Activated CD4-positive, alpha-beta memory T cell treated with anti-CD3 and anti-CD28 coated beads, Interleukin-2, amount 10 ng/mL, durations not matched to agents 7 days and 5 days (primary cell): ENCODE results near the gene FXYD2. TPM values are rescaled to one million over a fixed set of nuclear protein-coding genes. Genes with fewer than 3 reads are reported as not detected.
"Not testable (repeated sequence)": the region's sequence is repeated elsewhere in the genome, so short reads cannot be mapped to it uniquely, and the experiment has no call there.

ENCODE experiments used
- CTCF ChIA-PET: fragments of 350-600 bp; sonication (Branson Sonifier 250); formaldehyde crosslinking; loops from one replicate; lab custom pipeline; 2021; ENCODE audit warnings: antibody characterized with exemption, inconsistent platforms; lab: Charles Lee
- POLR2A ChIA-PET: fragments of 350-600 bp; sonication (Branson Sonifier 250); formaldehyde crosslinking; loops from one replicate; lab custom pipeline; 2021; ENCODE audit warnings: antibody characterized with exemption; lab: Charles Lee
- DNase-seq: peaks from one replicate; pipeline ENCODE4 v3.0.0-alpha.2; 2020
- H3K27ac Mint-ChIP-seq: one replicate; pipeline ENCODE4 v1.8.0; 2021; ENCODE audit warnings: mild to moderate bottlenecking, mixed read lengths
- H3K27me3 Mint-ChIP-seq: one replicate; pipeline ENCODE4 v1.8.0; 2021; ENCODE audit warnings: mixed read lengths
- H3K36me3 Mint-ChIP-seq: one replicate; pipeline ENCODE4 v1.8.0; 2021; ENCODE audit warnings: low read depth, mixed read lengths
- H3K4me1 Mint-ChIP-seq: one replicate; pipeline ENCODE4 v1.8.0; 2021; ENCODE audit warnings: mixed read lengths
- H3K4me3 Mint-ChIP-seq: one replicate; pipeline ENCODE4 v1.8.0; 2021; ENCODE audit warnings: mild to moderate bottlenecking, mixed read lengths
- H3K9me3 Mint-ChIP-seq: one replicate; pipeline ENCODE4 v1.8.0; 2021; ENCODE audit warnings: mixed read lengths
- total RNA-seq, 2 experiments: library from RNA; stranded (reverse); gene quantifications; one replicate each; pipeline ENCODE4 v1.2.3, GENCODE V29; 2021

FXYD2 gene
- total RNA-seq, 2 experiments from 2014 or later: 0.33 to 0.48 TPM

- POLR2A ChIA-PET: interaction anchor here (0.6 to 4.4 kb wide), 18 partner anchors 6 to 389 kb away, joined by 3 to 32 read pairs (median 4); partner anchors contain the start of genes FXYD2 and IL10RA
- Mint-ChIP-seq H3K4me3 (peak overlapping the region; percentile 23), H3K27ac (peak overlapping the region; percentile 87), H3K27me3 (peaks cover 12% of the 10 kb centered on the region), H3K36me3 (no peaks in the 10 kb centered on the region), H3K4me1 (peaks cover 62% of the 10 kb centered on the region), H3K9me3 (no peaks in the 10 kb centered on the region)
- CTCF ChIA-PET: interaction anchor here (0.9 to 10.3 kb wide), 15 partner anchors 8 to 978 kb away, joined by 3 to 189 read pairs (median 6); partner anchors contain the start of gene FXYD2
- peak; percentile 86 for DNase-seq
These were observed 9.7 kb downstream of the FXYD2 start for GRCh38 chr11:117814766-117815261.

- no peak for DNase-seq
- ChIA-PET POLR2A (interaction anchor here (0.9 to 4.4 kb wide), 8 partner anchors 14 to 235 kb away, joined by 3 to 25 read pairs (median 6); partner anchors contain the start of gene IL10RA), CTCF (interaction anchor here (0.9 to 10.3 kb wide), 8 partner anchors 7 to 388 kb away, joined by 3 to 189 read pairs (median 27); partner anchors contain the start of gene FXYD2)
- Mint-ChIP-seq H3K27me3 (peaks cover 14% of the 10 kb centered on the region), H3K4me3 (no peak overlapping the region), H3K36me3 (no peaks in the 10 kb centered on the region), H3K27ac (peak overlapping the region; percentile 87), H3K9me3 (no peaks in the 10 kb centered on the region), H3K4me1 (peaks cover 67% of the 10 kb centered on the region)
These were observed 10.3 kb downstream of the FXYD2 start for GRCh38 chr11:117814204-117814765.

- not testable (repeated sequence) for H3K4me3 Mint-ChIP-seq, H3K27ac Mint-ChIP-seq, DNase-seq, H3K9me3 Mint-ChIP-seq, H3K36me3 Mint-ChIP-seq
- Mint-ChIP-seq H3K27me3 (peaks cover 19% of the 10 kb centered on the region), H3K4me1 (peaks cover 35% of the 10 kb centered on the region)
- CTCF ChIA-PET: interaction anchor here (1.7 to 8.2 kb wide), 6 partner anchors 10 to 384 kb away, joined by 3 to 189 read pairs (median 50); partner anchors contain the start of gene FXYD2
- POLR2A ChIA-PET: interaction anchor here (1.1 kb wide), 1 partner anchor 243 kb away, joined by 3 read pairs; no protein-coding TSS in a partner anchor
These were observed 14.5 kb downstream of the FXYD2 start for GRCh38 chr11:117810056-117810451.

GRCh38 chr11:117809236-117810055 is 15.1 kb downstream of the FXYD2 start:
- peak; percentile 65 for DNase-seq
- CTCF ChIA-PET: interaction anchor here (0.8 to 8.2 kb wide), 11 partner anchors 10 to 383 kb away, joined by 3 to 189 read pairs (median 13); partner anchors contain the start of gene FXYD2
- Mint-ChIP-seq H3K9me3 (no peaks in the 10 kb centered on the region), H3K27me3 (peaks cover 21% of the 10 kb centered on the region), H3K4me1 (peaks cover 29% of the 10 kb centered on the region), H3K4me3 (no peak overlapping the region), H3K27ac (no peak overlapping the region), H3K36me3 (no peaks in the 10 kb centered on the region)
- POLR2A ChIA-PET: interaction anchor here (1.1 to 2.8 kb wide), 2 partner anchors 7 to 243 kb away, joined by 3 to 32 read pairs; no protein-coding TSS in a partner anchor

- no peak for DNase-seq
- Mint-ChIP-seq H3K27me3 (peaks cover 22% of the 10 kb centered on the region), H3K27ac (no peak overlapping the region), H3K4me3 (no peak overlapping the region), H3K4me1 (peaks cover 23% of the 10 kb centered on the region), H3K36me3 (no peaks in the 10 kb centered on the region), H3K9me3 (no peaks in the 10 kb centered on the region)
- ChIA-PET CTCF (interaction anchor here (0.8 to 8.2 kb wide), 14 partner anchors 11 to 383 kb away, joined by 3 to 189 read pairs (median 10); partner anchors contain the start of gene FXYD2), POLR2A (interaction anchor here (1.9 to 2.8 kb wide), 2 partner anchors 8 to 244 kb away, joined by 8 to 32 read pairs; no protein-coding TSS in a partner anchor)
These were observed 15.8 kb downstream of the FXYD2 start for GRCh38 chr11:117808784-117809183.

- Mint-ChIP-seq H3K4me1 (peaks cover 18% of the 10 kb centered on the region), H3K4me3 (no peak overlapping the region), H3K9me3 (no peaks in the 10 kb centered on the region), H3K27ac (no peak overlapping the region), H3K36me3 (no peaks in the 10 kb centered on the region), H3K27me3 (peaks cover 26% of the 10 kb centered on the region)
- CTCF ChIA-PET: interaction anchor here (0.6 to 8.2 kb wide), 41 partner anchors 9 to 519 kb away, joined by 3 to 189 read pairs (median 4); partner anchors contain the start of genes DSCAML1 and FXYD2
- POLR2A ChIA-PET: interaction anchor here (1.3 to 2.8 kb wide), 3 partner anchors 9 to 245 kb away, joined by 6 to 32 read pairs (median 8); no protein-coding TSS in a partner anchor
- peak; percentile 78 for DNase-seq
These were observed 16.8 kb downstream of the FXYD2 start for GRCh38 chr11:117807482-117808327.

- Mint-ChIP-seq H3K27ac (no peak overlapping the region), H3K36me3 (no peaks in the 10 kb centered on the region), H3K9me3 (no peaks in the 10 kb centered on the region), H3K27me3 (peaks cover 26% of the 10 kb centered on the region), H3K4me3 (no peak overlapping the region), H3K4me1 (peaks cover 18% of the 10 kb centered on the region)
- ChIA-PET CTCF (interaction anchor here (0.6 to 8.2 kb wide), 29 partner anchors 8 to 520 kb away, joined by 3 to 189 read pairs (median 6); partner anchors contain the start of genes DSCAML1 and FXYD2), POLR2A (interaction anchor here (1.3 to 2.8 kb wide), 2 partner anchors 10 to 140 kb away, joined by 6 to 32 read pairs; no protein-coding TSS in a partner anchor)
- no peak for DNase-seq
These were observed 17.7 kb downstream of the FXYD2 start for GRCh38 chr11:117806846-117807245.

- Mint-ChIP-seq H3K9me3 (no peaks in the 10 kb centered on the region), H3K36me3 (no peaks in the 10 kb centered on the region), H3K4me3 (no peak overlapping the region), H3K27me3 (peaks cover 20% of the 10 kb centered on the region), H3K27ac (no peak overlapping the region), H3K4me1 (peaks cover 16% of the 10 kb centered on the region)
- no peak for DNase-seq
- CTCF ChIA-PET: interaction anchor here (6.1 to 8.2 kb wide), 2 partner anchors 15 to 141 kb away, joined by 104 to 189 read pairs; partner anchors contain the start of gene FXYD2
- POLR2A ChIA-PET: interaction anchor here (1.2 to 1.4 kb wide), 2 partner anchors 22 to 248 kb away, joined by 3 read pairs; no protein-coding TSS in a partner anchor
These were observed 19.5 kb downstream of the FXYD2 start for GRCh38 chr11:117805045-117805444.

- Mint-ChIP-seq H3K27me3 (peaks cover 27% of the 10 kb centered on the region), H3K4me1 (peaks cover 5% of the 10 kb centered on the region), H3K27ac (no peak overlapping the region), H3K36me3 (no peaks in the 10 kb centered on the region), H3K4me3 (no peak overlapping the region), H3K9me3 (no peaks in the 10 kb centered on the region)
- ChIA-PET CTCF (interaction anchor here (1.1 to 6.1 kb wide), 3 partner anchors 14 to 249 kb away, joined by 3 to 189 read pairs (median 5); partner anchors contain the start of gene FXYD2), POLR2A (no interaction called here)
- no peak for DNase-seq
These were observed 20.6 kb downstream of the FXYD2 start for GRCh38 chr11:117803896-117804295.

GRCh38 chr11:117799634-117800033 is 24.9 kb downstream of the FXYD2 start:
- H3K4me3 Mint-ChIP-seq: no peak overlapping the region
- peaks cover 51% of the 10 kb centered on the region for H3K27me3 Mint-ChIP-seq
- ChIA-PET CTCF (interaction anchor here (2.9 kb wide), 1 partner anchor 8 kb away, joined by 8 read pairs; no protein-coding TSS in a partner anchor), POLR2A (no interaction called here)
- H3K27ac Mint-ChIP-seq: no peak overlapping the region
- H3K9me3 Mint-ChIP-seq: no peaks in the 10 kb centered on the region
- DNase-seq: no peak
- H3K4me1 Mint-ChIP-seq: peaks cover 8% of the 10 kb centered on the region
- no peaks in the 10 kb centered on the region for H3K36me3 Mint-ChIP-seq

- Mint-ChIP-seq H3K9me3 (no peaks in the 10 kb centered on the region), H3K36me3 (no peaks in the 10 kb centered on the region), H3K27me3 (peaks cover 64% of the 10 kb centered on the region), H3K27ac (no peak within 1 kb of the TSS), H3K4me3 (no peak within 1 kb of the TSS), H3K4me1 (peaks cover 8% of the 10 kb centered on the region)
- ChIA-PET CTCF (interaction anchor here (1.8 to 2.9 kb wide), 2 partner anchors 10 to 11 kb away, joined by 6 to 8 read pairs; no protein-coding TSS in a partner anchor), POLR2A (no interaction called here)
- no peak for DNase-seq
These were observed 27.5 kb downstream of the FXYD2 start, which contains the start of gene DSCAML1 for GRCh38 chr11:117796872-117797529. DSCAML1 (minus strand) TSS chr11:117797216; CDS start chr11:117797079, 137 bp downstream.
